Fibroblast of lung (primary cell): ENCODE measurements around the gene ZBTB39.

ENCODE experiments used
- EZH2 ChIP-seq: IDR thresholded peaks from 2 replicates; pipeline ENCODE4 v1.5.1; 2012; ENCODE audit warnings: low read length, control low read depth, mild to moderate bottlenecking; ENCODE audit errors: missing control alignments
- TF ChIP-seq, protein P1 (sequence below), 2 donors: IDR thresholded peaks in 1 of 2; conservative IDR thresholded peaks in 1 of 2; 1 replicate in 1 of 2; 2 replicates in 1 of 2; pipeline ENCODE4 v1.5.1; 2011 to 2012; ENCODE audit warnings: low read length in 2 of 2, control low read depth in 1 of 2, inconsistent platforms in 1 of 2, low read depth in 1 of 2, mild to moderate bottlenecking in 1 of 2

DNA sequence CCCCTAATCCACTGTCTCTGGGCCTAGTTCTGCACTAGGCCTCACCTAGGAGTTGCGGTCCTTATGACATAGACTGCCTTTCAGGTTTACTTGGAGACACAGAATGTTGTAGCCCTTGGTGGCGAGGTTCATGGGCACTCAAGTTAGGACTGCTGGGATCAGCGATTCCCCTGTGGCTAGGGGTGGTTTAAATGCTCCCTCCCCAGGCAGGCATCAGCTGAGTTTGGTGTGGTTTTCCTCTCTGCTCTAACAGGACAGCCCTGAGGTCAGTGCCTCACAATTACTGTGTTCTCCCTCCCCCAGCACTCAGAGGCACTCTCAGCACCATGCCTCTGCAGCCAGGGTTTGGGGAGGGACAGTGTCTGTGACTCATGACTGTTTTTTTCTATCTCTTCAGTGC, 26.7 kb downstream of the ZBTB39 start:
- no peak for TF ChIP-seq EZH2
- TF ChIP-seq, protein P1, sequence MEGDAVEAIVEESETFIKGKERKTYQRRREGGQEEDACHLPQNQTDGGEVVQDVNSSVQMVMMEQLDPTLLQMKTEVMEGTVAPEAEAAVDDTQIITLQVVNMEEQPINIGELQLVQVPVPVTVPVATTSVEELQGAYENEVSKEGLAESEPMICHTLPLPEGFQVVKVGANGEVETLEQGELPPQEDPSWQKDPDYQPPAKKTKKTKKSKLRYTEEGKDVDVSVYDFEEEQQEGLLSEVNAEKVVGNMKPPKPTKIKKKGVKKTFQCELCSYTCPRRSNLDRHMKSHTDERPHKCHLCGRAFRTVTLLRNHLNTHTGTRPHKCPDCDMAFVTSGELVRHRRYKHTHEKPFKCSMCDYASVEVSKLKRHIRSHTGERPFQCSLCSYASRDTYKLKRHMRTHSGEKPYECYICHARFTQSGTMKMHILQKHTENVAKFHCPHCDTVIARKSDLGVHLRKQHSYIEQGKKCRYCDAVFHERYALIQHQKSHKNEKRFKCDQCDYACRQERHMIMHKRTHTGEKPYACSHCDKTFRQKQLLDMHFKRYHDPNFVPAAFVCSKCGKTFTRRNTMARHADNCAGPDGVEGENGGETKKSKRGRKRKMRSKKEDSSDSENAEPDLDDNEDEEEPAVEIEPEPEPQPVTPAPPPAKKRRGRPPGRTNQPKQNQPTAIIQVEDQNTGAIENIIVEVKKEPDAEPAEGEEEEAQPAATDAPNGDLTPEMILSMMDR (conservative IDR thresholded peaks at IDR 0.05 in 1 of 2, IDR thresholded peaks at IDR 0.05 in 1 of 2; ENCODE audit: low read depth in 1 of 2, low read length in 2 of 2), result no peak
